Nephron (organoid): ENCODE measurements around the gene KIZ.

Source experiments
- H3K27ac Mint-ChIP-seq, 3 experiments: 2 replicates each; pipeline ENCODE4 v1.8.0; 2020; ENCODE audit warnings: mixed read lengths in 3 of 3, mild to moderate bottlenecking in 2 of 3, moderate library complexity in 1 of 3
- H3K27me3 Mint-ChIP-seq: 2 replicates; pipeline ENCODE4 v1.8.0; 2021; ENCODE audit warnings: low read depth, mild to moderate bottlenecking, moderate library complexity, mixed read lengths
- H3K36me3 Mint-ChIP-seq: 2 replicates; pipeline ENCODE4 v1.8.0; 2020; ENCODE audit warnings: low read depth, mixed read lengths
- H3K4me1 Mint-ChIP-seq: 2 replicates; pipeline ENCODE4 v1.8.0; 2020; ENCODE audit warnings: mixed read lengths
- H3K4me3 Mint-ChIP-seq, 3 experiments: 2 replicates each; pipeline ENCODE4 v1.8.0; 2020; ENCODE audit warnings: mild to moderate bottlenecking in 3 of 3, mixed read lengths in 3 of 3, moderate library complexity in 2 of 3
- H3K9me3 Mint-ChIP-seq: 2 replicates; pipeline ENCODE4 v1.8.0; 2020; ENCODE audit warnings: mixed read lengths
- TF ChIP-seq, protein P1 (sequence below), 3 experiments: fragments of 200-600 bp; sonication (generic); IDR thresholded peaks; one replicate each; pipeline ENCODE4 v1.5.0; 2021; ENCODE audit warnings: antibody characterized with exemption in 3 of 3; ENCODE audit not compliant: unreplicated experiment in 3 of 3

The KIZ gene

DNA sequence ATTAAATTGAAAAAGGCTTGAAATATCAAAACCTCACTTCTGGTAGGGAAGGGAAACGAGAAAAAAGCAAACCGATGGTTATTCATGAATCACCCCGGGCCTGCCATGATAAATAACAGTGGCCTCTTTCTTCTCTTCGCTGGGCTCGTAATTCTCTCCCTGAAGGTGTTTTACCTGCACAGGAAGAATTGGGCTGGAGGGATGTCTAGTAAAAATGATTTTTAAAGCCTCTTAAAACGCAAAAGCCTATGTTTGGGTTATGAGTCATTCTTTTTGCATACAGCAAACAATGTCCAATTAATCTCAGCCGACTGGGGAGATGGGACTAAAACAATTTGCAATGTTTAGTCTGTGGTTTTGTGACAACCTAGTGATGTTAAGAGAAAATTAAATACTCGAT lies 36.5 kb upstream of the KIZ start:
- H3K9me3 Mint-ChIP-seq = no peaks in the 10 kb centered on the region
- no peaks in the 10 kb centered on the region for H3K4me1 Mint-ChIP-seq
- TF ChIP-seq, protein P1, sequence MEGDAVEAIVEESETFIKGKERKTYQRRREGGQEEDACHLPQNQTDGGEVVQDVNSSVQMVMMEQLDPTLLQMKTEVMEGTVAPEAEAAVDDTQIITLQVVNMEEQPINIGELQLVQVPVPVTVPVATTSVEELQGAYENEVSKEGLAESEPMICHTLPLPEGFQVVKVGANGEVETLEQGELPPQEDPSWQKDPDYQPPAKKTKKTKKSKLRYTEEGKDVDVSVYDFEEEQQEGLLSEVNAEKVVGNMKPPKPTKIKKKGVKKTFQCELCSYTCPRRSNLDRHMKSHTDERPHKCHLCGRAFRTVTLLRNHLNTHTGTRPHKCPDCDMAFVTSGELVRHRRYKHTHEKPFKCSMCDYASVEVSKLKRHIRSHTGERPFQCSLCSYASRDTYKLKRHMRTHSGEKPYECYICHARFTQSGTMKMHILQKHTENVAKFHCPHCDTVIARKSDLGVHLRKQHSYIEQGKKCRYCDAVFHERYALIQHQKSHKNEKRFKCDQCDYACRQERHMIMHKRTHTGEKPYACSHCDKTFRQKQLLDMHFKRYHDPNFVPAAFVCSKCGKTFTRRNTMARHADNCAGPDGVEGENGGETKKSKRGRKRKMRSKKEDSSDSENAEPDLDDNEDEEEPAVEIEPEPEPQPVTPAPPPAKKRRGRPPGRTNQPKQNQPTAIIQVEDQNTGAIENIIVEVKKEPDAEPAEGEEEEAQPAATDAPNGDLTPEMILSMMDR (IDR thresholded peaks at IDR 0.05; ENCODE audit: unreplicated experiment in 3 of 3) = no peak
- peaks cover 40% of the 10 kb centered on the region for H3K27me3 Mint-ChIP-seq
- H3K4me3 Mint-ChIP-seq = no peak overlapping the region
- no peak overlapping the region for H3K27ac Mint-ChIP-seq
- no peaks in the 10 kb centered on the region for H3K36me3 Mint-ChIP-seq

DNA sequence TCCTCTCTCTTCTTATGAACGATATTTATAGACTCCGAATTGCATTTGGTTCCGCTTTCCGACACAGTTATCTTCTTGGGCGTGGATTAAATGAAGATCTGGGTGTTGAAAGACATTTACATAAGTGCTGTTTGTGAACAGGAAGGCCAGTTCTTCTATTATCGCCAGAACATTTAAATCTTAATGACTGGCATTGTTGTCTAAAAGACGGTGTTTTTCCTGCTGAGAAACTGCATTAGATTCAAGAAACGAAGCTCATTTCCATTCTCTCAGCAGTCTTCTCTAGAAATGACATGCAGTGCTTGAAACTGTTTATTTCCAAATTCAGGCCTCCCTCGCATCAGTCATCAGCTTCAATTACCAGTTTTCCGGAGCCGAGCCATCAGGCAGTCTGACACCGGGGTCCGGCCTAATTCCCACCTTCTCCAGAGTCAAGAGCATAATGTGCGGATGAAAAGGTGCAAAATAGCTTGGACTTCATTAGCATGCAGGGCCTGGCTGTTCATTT lies 35.7 kb upstream of the KIZ start:
- no peak overlapping the region for H3K4me3 Mint-ChIP-seq
- H3K9me3 Mint-ChIP-seq = no peaks in the 10 kb centered on the region
- H3K27ac Mint-ChIP-seq = no peak overlapping the region
- peaks cover 47% of the 10 kb centered on the region for H3K27me3 Mint-ChIP-seq
- no peaks in the 10 kb centered on the region for H3K36me3 Mint-ChIP-seq
- H3K4me1 Mint-ChIP-seq = no peaks in the 10 kb centered on the region
- TF ChIP-seq, protein P1 (IDR thresholded peaks at IDR 0.05; ENCODE audit: unreplicated experiment in 3 of 3) = no peak

DNA sequence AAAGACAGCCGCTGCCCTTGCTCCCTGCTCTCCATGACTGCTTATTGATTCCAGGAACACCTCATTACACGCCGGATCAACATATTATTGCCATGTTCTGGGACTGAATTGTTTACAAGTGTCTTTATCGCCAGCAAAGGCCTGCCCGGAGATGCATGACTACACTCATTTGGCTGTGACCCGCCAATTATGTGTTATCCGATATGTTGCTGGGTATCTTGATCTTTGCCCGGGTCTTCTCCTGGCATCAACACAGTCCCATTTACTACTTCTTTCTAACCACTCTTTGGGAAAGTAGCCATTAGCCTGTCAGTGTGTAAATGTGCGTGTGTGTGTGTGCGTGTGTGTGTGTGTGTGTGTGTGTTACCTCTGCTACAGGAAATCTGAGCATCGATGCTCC lies 35.2 kb upstream of the KIZ start:
- Mint-ChIP-seq H3K27ac (no peak overlapping the region), H3K36me3 (no peaks in the 10 kb centered on the region), H3K27me3 (peaks cover 52% of the 10 kb centered on the region), H3K4me1 (no peaks in the 10 kb centered on the region), H3K9me3 (no peaks in the 10 kb centered on the region), H3K4me3 (no peak overlapping the region)
- TF ChIP-seq, protein P1 (IDR thresholded peaks at IDR 0.05; ENCODE audit: unreplicated experiment in 3 of 3) = no peak

DNA sequence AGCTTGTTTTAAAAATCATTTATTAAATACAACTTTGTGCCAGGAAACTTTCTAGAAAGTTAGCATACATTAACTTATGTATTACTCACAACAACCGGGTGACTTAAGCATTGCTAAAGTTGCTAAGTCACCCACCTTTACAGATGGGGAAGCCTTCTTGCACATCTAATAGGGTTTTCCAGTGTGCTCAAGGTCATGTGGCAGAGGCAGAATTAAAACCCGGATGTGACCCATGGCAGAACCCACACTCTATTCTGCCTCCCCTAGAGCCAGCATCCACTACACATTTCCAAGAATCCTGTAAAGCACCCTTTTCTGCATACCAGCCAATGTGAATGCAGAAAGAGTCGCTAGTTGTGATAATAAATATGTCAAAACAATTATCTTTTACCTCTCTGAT lies 33.1 kb upstream of the KIZ start:
- H3K4me1 Mint-ChIP-seq = no peaks in the 10 kb centered on the region
- peaks cover 73% of the 10 kb centered on the region for H3K27me3 Mint-ChIP-seq
- no peak overlapping the region for H3K4me3 Mint-ChIP-seq
- TF ChIP-seq, protein P1 (IDR thresholded peaks at IDR 0.05; ENCODE audit: unreplicated experiment in 3 of 3) = no peak
- H3K9me3 Mint-ChIP-seq = no peaks in the 10 kb centered on the region
- no peaks in the 10 kb centered on the region for H3K36me3 Mint-ChIP-seq
- no peak overlapping the region for H3K27ac Mint-ChIP-seq

DNA sequence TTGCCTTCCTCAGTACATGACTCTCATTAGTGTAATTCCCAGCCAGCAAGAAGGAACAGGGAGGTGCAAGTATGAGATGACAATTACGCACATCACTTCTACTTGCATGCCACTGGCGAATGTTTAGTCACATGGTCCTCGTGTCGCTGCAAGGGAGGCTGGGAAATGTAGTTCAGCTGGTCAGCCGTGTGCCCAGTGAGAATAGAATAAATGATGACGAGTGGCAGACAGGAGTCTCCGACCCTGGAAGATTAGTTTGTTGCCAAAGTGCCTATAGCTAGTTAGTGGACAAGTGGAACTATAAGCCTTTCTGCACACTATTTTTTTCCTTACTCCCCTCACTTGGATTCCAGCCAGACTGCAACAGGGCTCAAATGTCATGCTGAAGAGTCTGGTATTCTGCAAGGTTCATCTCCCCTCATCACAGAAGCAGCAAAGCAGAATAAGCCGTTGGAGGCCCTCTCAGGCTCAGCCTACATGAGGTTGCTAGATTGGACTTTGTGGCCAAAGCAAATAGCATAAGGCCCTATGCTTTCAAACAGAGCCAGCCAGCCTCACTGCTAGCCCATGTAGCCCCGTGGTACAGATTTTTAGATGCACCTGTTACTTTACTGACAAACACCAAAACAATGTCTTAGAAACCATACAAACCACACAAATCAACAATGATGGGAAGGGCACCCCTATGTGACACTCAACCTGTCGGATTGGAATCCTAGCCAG lies 29.4 kb upstream of the KIZ start:
- no peaks in the 10 kb centered on the region for H3K9me3 Mint-ChIP-seq
- TF ChIP-seq, protein P1 (IDR thresholded peaks at IDR 0.05; ENCODE audit: unreplicated experiment in 3 of 3) = no peak
- no peaks in the 10 kb centered on the region for H3K36me3 Mint-ChIP-seq
- H3K4me1 Mint-ChIP-seq = peaks cover 19% of the 10 kb centered on the region
- peaks cover 95% of the 10 kb centered on the region for H3K27me3 Mint-ChIP-seq
- H3K4me3 Mint-ChIP-seq = no peak overlapping the region
- H3K27ac Mint-ChIP-seq = no peak overlapping the region
